ENCODE data around the gene RUBCN. TPM values are rescaled to one million over a fixed set of nuclear protein-coding genes. Genes with fewer than 3 reads are reported as not detected.

RUBCN gene
- total and polyA plus RNA-seq, 2 of the 13 experiments (the other 11 are each of a cell fraction or from before 2014, with no cell fraction given) = 5.2 to 8.1 TPM

- TF ChIP-seq HHEX (CRISPR knock-in tag; IDR thresholded peaks at IDR 0.05) = no peak
- TF ChIP-seq, protein P1, sequence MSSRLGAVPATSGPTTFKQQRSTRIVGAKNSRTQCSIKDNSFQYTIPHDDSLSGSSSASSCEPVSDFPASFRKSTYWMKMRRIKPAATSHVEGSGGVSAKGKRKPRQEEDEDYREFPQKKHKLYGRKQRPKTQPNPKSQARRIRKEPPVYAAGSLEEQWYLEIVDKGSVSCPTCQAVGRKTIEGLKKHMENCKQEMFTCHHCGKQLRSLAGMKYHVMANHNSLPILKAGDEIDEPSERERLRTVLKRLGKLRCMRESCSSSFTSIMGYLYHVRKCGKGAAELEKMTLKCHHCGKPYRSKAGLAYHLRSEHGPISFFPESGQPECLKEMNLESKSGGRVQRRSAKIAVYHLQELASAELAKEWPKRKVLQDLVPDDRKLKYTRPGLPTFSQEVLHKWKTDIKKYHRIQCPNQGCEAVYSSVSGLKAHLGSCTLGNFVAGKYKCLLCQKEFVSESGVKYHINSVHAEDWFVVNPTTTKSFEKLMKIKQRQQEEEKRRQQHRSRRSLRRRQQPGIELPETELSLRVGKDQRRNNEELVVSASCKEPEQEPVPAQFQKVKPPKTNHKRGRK (CRISPR knock-in tag; IDR thresholded peaks at IDR 0.05) = no peak
- TF ChIP-seq ZNF337 (CRISPR knock-in tag; IDR thresholded peaks at IDR 0.05; ENCODE audit: borderline replicate concordance, low read depth) = no peak
- no peak for TF ChIP-seq YY1 (IDR thresholded peaks at IDR 0.05; ENCODE audit: insufficient read depth, insufficient replicate concordance, low read depth, low read length)
Observed at GRCh38 chr3:197675951-197676350, 60.8 kb downstream of the RUBCN start (continued).

- Histone ChIP-seq H3K27me3 (ENCODE audit: control insufficient read depth in 1 of 2, insufficient read depth in 2 of 2, low read length in 2 of 2) (no peaks in the 10 kb centered on the region), H3K9ac (ENCODE audit: insufficient read depth, low read depth, low read length) (no peak overlapping the region), H3K27ac (ENCODE audit: extremely low read length, insufficient read depth, low read length) (no peak overlapping the region), H3K4me1 (ENCODE audit: insufficient read depth, low read length) (no peaks in the 10 kb centered on the region), H3K9me3 (ENCODE audit: low read length) (no peaks in the 10 kb centered on the region), H4K20me1 (ENCODE audit: insufficient read depth, low read length) (no peaks in the 10 kb centered on the region), H2AFZ (ENCODE audit: low read length) (no peak overlapping the region), H3K4me3 (replicated peaks in 1 of 3; ENCODE audit: insufficient read depth in 1 of 3, low read depth in 2 of 3, low read length in 3 of 3) (no peak overlapping the region), H3K4me2 (ENCODE audit: low read depth, low read length) (no peak overlapping the region), H3K79me2 (ENCODE audit: insufficient read depth, low read length) (no peaks in the 10 kb centered on the region), H3K36me3 (replicated peaks in 1 of 2; ENCODE audit: control insufficient read depth in 1 of 2, insufficient read depth in 2 of 2, low read length in 2 of 2) (peaks cover 3 to 13% of the 10 kb centered on the region in 2 experiments; a peak in 4 of 5 replicates)
- intact Hi-C loops (cut with micrococcal nuclease; ENCODE audit: unreplicated experiment) (no loop called here), in situ Hi-C loops (cut with HindIII; ENCODE audit: extremely low pct_ligation_motif_present, low pct_unique_long_range_greater_than_20kb) (loop anchor here (10.0 kb wide), 1 partner anchor 61 kb away; no protein-coding TSS in a partner anchor)
- FAIRE-seq = no peak
- ChIA-PET POLR2A (no interaction called here), CTCF (ENCODE audit: low intra/inter-chr PET ratio, low total read pairs) (no interaction called here)
- no peak for ATAC-seq
- no TSS peak for BruUV-seq (replicated peaks)
- 98% methylated on average over 7 of the region's 9 CpGs for WGBS (ENCODE audit: low lambda C conversion rate)
- DNase-seq (ENCODE audit: low spot score) = no peak
- no peak for TF ChIP-seq REST (IDR thresholded peaks at IDR 0.05; ENCODE audit: borderline replicate concordance in 1 of 2, low read depth in 1 of 2, low read length in 2 of 2)
- TF ChIP-seq ZNF83 (CRISPR knock-in tag; IDR thresholded peaks at IDR 0.05; ENCODE audit: borderline replicate concordance) = no peak
- TF ChIP-seq, protein P2, sequence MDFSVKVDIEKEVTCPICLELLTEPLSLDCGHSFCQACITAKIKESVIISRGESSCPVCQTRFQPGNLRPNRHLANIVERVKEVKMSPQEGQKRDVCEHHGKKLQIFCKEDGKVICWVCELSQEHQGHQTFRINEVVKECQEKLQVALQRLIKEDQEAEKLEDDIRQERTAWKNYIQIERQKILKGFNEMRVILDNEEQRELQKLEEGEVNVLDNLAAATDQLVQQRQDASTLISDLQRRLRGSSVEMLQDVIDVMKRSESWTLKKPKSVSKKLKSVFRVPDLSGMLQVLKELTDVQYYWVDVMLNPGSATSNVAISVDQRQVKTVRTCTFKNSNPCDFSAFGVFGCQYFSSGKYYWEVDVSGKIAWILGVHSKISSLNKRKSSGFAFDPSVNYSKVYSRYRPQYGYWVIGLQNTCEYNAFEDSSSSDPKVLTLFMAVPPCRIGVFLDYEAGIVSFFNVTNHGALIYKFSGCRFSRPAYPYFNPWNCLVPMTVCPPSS (IDR thresholded peaks at IDR 0.05) = no peak
- TF ChIP-seq SETDB1 (CRISPR knock-in tag; IDR thresholded peaks at IDR 0.05; ENCODE audit: borderline replicate concordance) = no peak
- TF ChIP-seq NCOA2 (CRISPR knock-in tag; IDR thresholded peaks at IDR 0.05) = no peak
- no peak for TF ChIP-seq ZNF382 (CRISPR knock-in tag; IDR thresholded peaks at IDR 0.05; ENCODE audit: borderline replicate concordance)
- TF ChIP-seq ONECUT2 (CRISPR knock-in tag; IDR thresholded peaks at IDR 0.05) = no peak
- TF ChIP-seq MED8 (CRISPR knock-in tag; IDR thresholded peaks at IDR 0.05; ENCODE audit: insufficient replicate concordance) = no peak
- TF ChIP-seq, protein P3, sequence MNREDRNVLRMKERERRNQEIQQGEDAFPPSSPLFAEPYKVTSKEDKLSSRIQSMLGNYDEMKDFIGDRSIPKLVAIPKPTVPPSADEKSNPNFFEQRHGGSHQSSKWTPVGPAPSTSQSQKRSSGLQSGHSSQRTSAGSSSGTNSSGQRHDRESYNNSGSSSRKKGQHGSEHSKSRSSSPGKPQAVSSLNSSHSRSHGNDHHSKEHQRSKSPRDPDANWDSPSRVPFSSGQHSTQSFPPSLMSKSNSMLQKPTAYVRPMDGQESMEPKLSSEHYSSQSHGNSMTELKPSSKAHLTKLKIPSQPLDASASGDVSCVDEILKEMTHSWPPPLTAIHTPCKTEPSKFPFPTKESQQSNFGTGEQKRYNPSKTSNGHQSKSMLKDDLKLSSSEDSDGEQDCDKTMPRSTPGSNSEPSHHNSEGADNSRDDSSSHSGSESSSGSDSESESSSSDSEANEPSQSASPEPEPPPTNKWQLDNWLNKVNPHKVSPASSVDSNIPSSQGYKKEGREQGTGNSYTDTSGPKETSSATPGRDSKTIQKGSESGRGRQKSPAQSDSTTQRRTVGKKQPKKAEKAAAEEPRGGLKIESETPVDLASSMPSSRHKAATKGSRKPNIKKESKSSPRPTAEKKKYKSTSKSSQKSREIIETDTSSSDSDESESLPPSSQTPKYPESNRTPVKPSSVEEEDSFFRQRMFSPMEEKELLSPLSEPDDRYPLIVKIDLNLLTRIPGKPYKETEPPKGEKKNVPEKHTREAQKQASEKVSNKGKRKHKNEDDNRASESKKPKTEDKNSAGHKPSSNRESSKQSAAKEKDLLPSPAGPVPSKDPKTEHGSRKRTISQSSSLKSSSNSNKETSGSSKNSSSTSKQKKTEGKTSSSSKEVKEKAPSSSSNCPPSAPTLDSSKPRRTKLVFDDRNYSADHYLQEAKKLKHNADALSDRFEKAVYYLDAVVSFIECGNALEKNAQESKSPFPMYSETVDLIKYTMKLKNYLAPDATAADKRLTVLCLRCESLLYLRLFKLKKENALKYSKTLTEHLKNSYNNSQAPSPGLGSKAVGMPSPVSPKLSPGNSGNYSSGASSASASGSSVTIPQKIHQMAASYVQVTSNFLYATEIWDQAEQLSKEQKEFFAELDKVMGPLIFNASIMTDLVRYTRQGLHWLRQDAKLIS (CRISPR knock-in tag; IDR thresholded peaks at IDR 0.05) = no peak
Observed at GRCh38 chr3:197675563-197675860, 61.2 kb downstream of the RUBCN start.
